Activated CD8-positive, alpha-beta memory T cell treated with anti-CD3 and anti-CD28 coated beads, Interleukin-2, amount 50 U/mL, for 4 hours (primary cell): ENCODE data around the gene RPS6KC1.
"Not testable (repeated sequence)": the region's sequence is repeated elsewhere in the genome, so short reads cannot be mapped to it uniquely, and the experiment has no call there.

Experiments used
- DNase-seq: peaks from one replicate; pipeline ENCODE4 v3.0.0-alpha.2; 2020

RPS6KC1 gene

GRCh38 chr1:213107613-213108012, 56.6 kb downstream of the RPS6KC1 start:
- DNase-seq: no peak

GRCh38 chr1:213110349-213111300, 59.6 kb downstream of the RPS6KC1 start:
- DNase-seq: no peak

- DNase-seq: no peak
Measured at GRCh38 chr1:213111502-213111901, 60.5 kb downstream of the RPS6KC1 start.

- not testable (repeated sequence) for DNase-seq
Measured at GRCh38 chr1:213112723-213113122, 61.7 kb downstream of the RPS6KC1 start.

GRCh38 chr1:213117699-213118180, 66.7 kb downstream of the RPS6KC1 start:
- not testable (repeated sequence) for DNase-seq

GRCh38 chr1:213119794-213120193, 68.8 kb downstream of the RPS6KC1 start:
- no peak for DNase-seq

GRCh38 chr1:213120386-213120785, 69.3 kb downstream of the RPS6KC1 start:
- DNase-seq: no peak

GRCh38 chr1:213120961-213121360, 69.9 kb downstream of the RPS6KC1 start:
- DNase-seq: no peak

GRCh38 chr1:213122514-213122929, 71.5 kb downstream of the RPS6KC1 start:
- no peak for DNase-seq

- DNase-seq: no peak
Measured at GRCh38 chr1:213123087-213123486, 72.0 kb downstream of the RPS6KC1 start.

- no peak for DNase-seq
Measured at GRCh38 chr1:213123536-213123935, 72.5 kb downstream of the RPS6KC1 start.

- DNase-seq: no peak
Measured at GRCh38 chr1:213124590-213124989, 73.5 kb downstream of the RPS6KC1 start.

- no peak for DNase-seq
Measured at GRCh38 chr1:213125643-213126042, 74.6 kb downstream of the RPS6KC1 start.

GRCh38 chr1:213127074-213127473, 76.0 kb downstream of the RPS6KC1 start:
- no peak for DNase-seq

GRCh38 chr1:213131851-213132655, 81.0 kb downstream of the RPS6KC1 start:
- no peak for DNase-seq

- DNase-seq: no peak
Measured at GRCh38 chr1:213135572-213135971, 84.5 kb downstream of the RPS6KC1 start.

- DNase-seq: no peak
Measured at GRCh38 chr1:213136190-213136917, 85.3 kb downstream of the RPS6KC1 start.

- DNase-seq: no peak
Measured at GRCh38 chr1:213138391-213138790, 87.3 kb downstream of the RPS6KC1 start.

- DNase-seq: no peak
Measured at GRCh38 chr1:213138892-213139291, 87.9 kb downstream of the RPS6KC1 start.

- DNase-seq: no peak
Measured at GRCh38 chr1:213148905-213149304, 97.9 kb downstream of the RPS6KC1 start.

GRCh38 chr1:213150090-213150489, 99.0 kb downstream of the RPS6KC1 start:
- not testable (repeated sequence) for DNase-seq

GRCh38 chr1:213154056-213154685, 103.1 kb downstream of the RPS6KC1 start:
- DNase-seq: no peak
